Activated naive CD8-positive, alpha-beta T cell (primary cell): ENCODE results near the gene GPAM.

ENCODE experiments used
- H3K27ac Mint-ChIP-seq: one replicate; pipeline ENCODE4 v1.8.0; 2021; ENCODE audit warnings: mixed read lengths
- H3K27me3 Mint-ChIP-seq: one replicate; pipeline ENCODE4 v1.8.0; 2021; ENCODE audit warnings: mixed read lengths
- H3K36me3 Mint-ChIP-seq: one replicate; pipeline ENCODE4 v1.8.0; 2021; ENCODE audit warnings: mixed read lengths
- H3K4me1 Mint-ChIP-seq: one replicate; pipeline ENCODE4 v1.8.0; 2021; ENCODE audit warnings: low read depth, mixed read lengths
- H3K4me3 Mint-ChIP-seq: one replicate; pipeline ENCODE4 v1.8.0; 2021; ENCODE audit warnings: mild to moderate bottlenecking, mixed read lengths
- H3K9me3 Mint-ChIP-seq: one replicate; pipeline ENCODE4 v1.8.0; 2021; ENCODE audit warnings: low read depth, mixed read lengths

GPAM gene

GRCh38 chr10:112175409-112175808 lies 8.2 kb downstream of the GPAM start:
- H3K36me3 Mint-ChIP-seq: peaks cover 23% of the 10 kb centered on the region
- no peak overlapping the region for H3K27ac Mint-ChIP-seq
- no peaks in the 10 kb centered on the region for H3K9me3 Mint-ChIP-seq
- H3K27me3 Mint-ChIP-seq: no peaks in the 10 kb centered on the region
- no peaks in the 10 kb centered on the region for H3K4me1 Mint-ChIP-seq
- H3K4me3 Mint-ChIP-seq: no peak overlapping the region

- Mint-ChIP-seq H3K36me3 (peaks cover 23% of the 10 kb centered on the region), H3K4me3 (no peak overlapping the region), H3K4me1 (no peaks in the 10 kb centered on the region), H3K9me3 (no peaks in the 10 kb centered on the region), H3K27me3 (no peaks in the 10 kb centered on the region), H3K27ac (no peak overlapping the region)
Measured at GRCh38 chr10:112173206-112173605, 10.4 kb downstream of the GPAM start.

GRCh38 chr10:112168733-112169132 lies 14.8 kb downstream of the GPAM start:
- Mint-ChIP-seq H3K27me3 (no peaks in the 10 kb centered on the region), H3K4me3 (no peak overlapping the region), H3K27ac (no peak overlapping the region), H3K4me1 (no peaks in the 10 kb centered on the region), H3K36me3 (peaks cover 20% of the 10 kb centered on the region), H3K9me3 (no peaks in the 10 kb centered on the region)

- no peak overlapping the region for H3K4me3 Mint-ChIP-seq
- no peak overlapping the region for H3K27ac Mint-ChIP-seq
- no peaks in the 10 kb centered on the region for H3K4me1 Mint-ChIP-seq
- H3K9me3 Mint-ChIP-seq: no peaks in the 10 kb centered on the region
- H3K27me3 Mint-ChIP-seq: no peaks in the 10 kb centered on the region
- H3K36me3 Mint-ChIP-seq: peaks cover 13% of the 10 kb centered on the region
Measured at GRCh38 chr10:112166800-112167199, 16.8 kb downstream of the GPAM start.

- Mint-ChIP-seq H3K9me3 (no peaks in the 10 kb centered on the region), H3K27ac (no peak overlapping the region), H3K4me1 (no peaks in the 10 kb centered on the region), H3K4me3 (no peak overlapping the region), H3K36me3 (peaks cover 16% of the 10 kb centered on the region), H3K27me3 (no peaks in the 10 kb centered on the region)
Measured at GRCh38 chr10:112161757-112162518, 21.6 kb downstream of the GPAM start.

GRCh38 chr10:112160834-112161233 lies 22.7 kb downstream of the GPAM start:
- no peaks in the 10 kb centered on the region for H3K9me3 Mint-ChIP-seq
- H3K4me1 Mint-ChIP-seq: no peaks in the 10 kb centered on the region
- no peak overlapping the region for H3K4me3 Mint-ChIP-seq
- H3K27me3 Mint-ChIP-seq: no peaks in the 10 kb centered on the region
- peaks cover 16% of the 10 kb centered on the region for H3K36me3 Mint-ChIP-seq
- no peak overlapping the region for H3K27ac Mint-ChIP-seq

GRCh38 chr10:112159469-112159868 lies 24.1 kb downstream of the GPAM start:
- Mint-ChIP-seq H3K9me3 (no peaks in the 10 kb centered on the region), H3K27ac (no peak overlapping the region), H3K27me3 (no peaks in the 10 kb centered on the region), H3K4me3 (no peak overlapping the region), H3K4me1 (no peaks in the 10 kb centered on the region), H3K36me3 (peaks cover 18% of the 10 kb centered on the region)

- Mint-ChIP-seq H3K4me1 (no peaks in the 10 kb centered on the region), H3K9me3 (no peaks in the 10 kb centered on the region), H3K36me3 (peaks cover 6% of the 10 kb centered on the region), H3K27me3 (no peaks in the 10 kb centered on the region), H3K4me3 (no peak overlapping the region), H3K27ac (no peak overlapping the region)
Measured at GRCh38 chr10:112151524-112152039, 32.0 kb downstream of the GPAM start.

GRCh38 chr10:112148331-112148730 lies 35.2 kb downstream of the GPAM start:
- H3K27ac Mint-ChIP-seq: no peak overlapping the region
- no peaks in the 10 kb centered on the region for H3K9me3 Mint-ChIP-seq
- no peaks in the 10 kb centered on the region for H3K4me1 Mint-ChIP-seq
- peaks cover 6% of the 10 kb centered on the region for H3K36me3 Mint-ChIP-seq
- no peaks in the 10 kb centered on the region for H3K27me3 Mint-ChIP-seq
- H3K4me3 Mint-ChIP-seq: no peak overlapping the region

- H3K36me3 Mint-ChIP-seq: peaks cover 6% of the 10 kb centered on the region
- no peaks in the 10 kb centered on the region for H3K27me3 Mint-ChIP-seq
- H3K27ac Mint-ChIP-seq: no peak overlapping the region
- no peak overlapping the region for H3K4me3 Mint-ChIP-seq
- H3K9me3 Mint-ChIP-seq: no peaks in the 10 kb centered on the region
- H3K4me1 Mint-ChIP-seq: no peaks in the 10 kb centered on the region
Measured at GRCh38 chr10:112146799-112147198, 36.8 kb downstream of the GPAM start.

GRCh38 chr10:112145263-112145662 lies 38.3 kb downstream of the GPAM start:
- Mint-ChIP-seq H3K36me3 (peaks cover 6% of the 10 kb centered on the region), H3K27me3 (no peaks in the 10 kb centered on the region), H3K4me3 (no peak overlapping the region), H3K27ac (no peak overlapping the region), H3K9me3 (no peaks in the 10 kb centered on the region), H3K4me1 (no peaks in the 10 kb centered on the region)

- H3K4me3 Mint-ChIP-seq: no peak overlapping the region
- no peaks in the 10 kb centered on the region for H3K9me3 Mint-ChIP-seq
- no peak overlapping the region for H3K27ac Mint-ChIP-seq
- no peaks in the 10 kb centered on the region for H3K27me3 Mint-ChIP-seq
- no peaks in the 10 kb centered on the region for H3K4me1 Mint-ChIP-seq
- peaks cover 3% of the 10 kb centered on the region for H3K36me3 Mint-ChIP-seq
Measured at GRCh38 chr10:112143420-112143819, 40.1 kb downstream of the GPAM start.

- Mint-ChIP-seq H3K36me3 (no peaks in the 10 kb centered on the region), H3K4me1 (no peaks in the 10 kb centered on the region), H3K27me3 (no peaks in the 10 kb centered on the region), H3K9me3 (no peaks in the 10 kb centered on the region), H3K27ac (no peak overlapping the region), H3K4me3 (no peak overlapping the region)
Measured at GRCh38 chr10:112141292-112141691, 42.3 kb downstream of the GPAM start.

GRCh38 chr10:112140110-112140970 lies 43.2 kb downstream of the GPAM start:
- Mint-ChIP-seq H3K27me3 (no peaks in the 10 kb centered on the region), H3K4me1 (no peaks in the 10 kb centered on the region), H3K9me3 (no peaks in the 10 kb centered on the region), H3K36me3 (no peaks in the 10 kb centered on the region), H3K4me3 (no peak overlapping the region), H3K27ac (no peak overlapping the region)

GRCh38 chr10:112139176-112139575 lies 44.4 kb downstream of the GPAM start:
- Mint-ChIP-seq H3K4me3 (no peak overlapping the region), H3K36me3 (no peaks in the 10 kb centered on the region), H3K27me3 (no peaks in the 10 kb centered on the region), H3K4me1 (no peaks in the 10 kb centered on the region), H3K27ac (no peak overlapping the region), H3K9me3 (no peaks in the 10 kb centered on the region)
